ENCODE measurements around the gene ARHGEF11. TPM values are rescaled to one million over a fixed set of nuclear protein-coding genes. Genes with fewer than 3 reads are reported as not detected.

Gene ARHGEF11
- total and polyA plus RNA-seq, 2 donors (not counting 1 experiment from before 2014, with no cell fraction given): 1.0 to 4.6 TPM

- no peak overlapping the region for H3K27ac ChIP-seq (ENCODE audit: low read length in 2 of 2)
- no peak overlapping the region for H3K9ac ChIP-seq (ENCODE audit: low read length)
- no peaks in the 10 kb centered on the region for H3K36me3 ChIP-seq (replicated peaks in 1 of 2; ENCODE audit: control extremely low read depth in 1 of 2, control insufficient read depth in 1 of 2, extremely low read depth in 1 of 2, insufficient read depth in 2 of 2, low read length in 1 of 2)
- Mint-ChIP-seq H3K4me3 (no peak overlapping the region), H3K4me1 (no peaks in the 10 kb centered on the region), H3K27ac (no peak overlapping the region), H3K9me3 (ENCODE audit: insufficient read depth) (peaks cover 7% of the 10 kb centered on the region), H3K27me3 (peaks cover 45% of the 10 kb centered on the region)
- H4K20me1 ChIP-seq (ENCODE audit: control insufficient read depth, insufficient read depth, low read length, poor library complexity, severe bottlenecking): no peaks in the 10 kb centered on the region
- ATAC-seq (ENCODE audit: low read depth): no peak
- H3K4me2 ChIP-seq (replicated peaks; ENCODE audit: low read depth, low read length, poor library complexity, severe bottlenecking): no peak overlapping the region
- intact Hi-C loops (cut with micrococcal nuclease): no loop called here
- 100% methylated on average over 2 of the region's 2 CpGs for WGBS (ENCODE audit: insufficient coverage)
- H3K9me3 ChIP-seq (ENCODE audit: control extremely low read depth in 1 of 3, control insufficient read depth in 2 of 3, insufficient read depth in 1 of 3, low read length in 2 of 3): peaks cover 3 to 9% (median 4%) of the 10 kb centered on the region in 3 donors
- no peaks in the 10 kb centered on the region for H3K4me1 ChIP-seq (ENCODE audit: control insufficient read depth in 2 of 2, insufficient read depth in 2 of 2, low read length in 2 of 2)
- POLR2A ChIA-PET: no interaction called here
- CTCF ChIA-PET: no interaction called here
- H3K27me3 ChIP-seq (replicated peaks in 1 of 4; ENCODE audit: control extremely low read depth in 1 of 4, control insufficient read depth in 3 of 4, insufficient read depth in 4 of 4, low read length in 3 of 4): peaks cover 0 to 7% (median 0%) of the 10 kb centered on the region in 4 experiments
- no peak overlapping the region for H3K4me3 ChIP-seq (ENCODE audit: control extremely low read depth in 1 of 5, extremely low read depth in 1 of 5, insufficient read depth in 1 of 5, low read depth in 2 of 5, low read length in 4 of 5)
- TF ChIP-seq CTCF (IDR thresholded peaks at IDR 0.05): no peak
- TF ChIP-seq EZH2 (IDR thresholded peaks at IDR 0.05; ENCODE audit: borderline replicate concordance, insufficient read depth, low read depth, low read length, poor library complexity, severe bottlenecking): no peak
- H3K79me2 ChIP-seq (ENCODE audit: control insufficient read depth, insufficient read depth, low read length): no peaks in the 10 kb centered on the region
- no peak overlapping the region for H2AFZ ChIP-seq (ENCODE audit: insufficient read depth, low read depth, low read length, poor library complexity, severe bottlenecking)
- DNase-seq: no peak
These were observed 19.7 kb downstream of the ARHGEF11 start for GRCh38 chr1:157025856-157026255.

- intact Hi-C loops (cut with micrococcal nuclease): no loop called here
- POLR2A ChIA-PET: no interaction called here
These were observed 20.2 kb downstream of the ARHGEF11 start for GRCh38 chr1:157025385-157025784.

More at GRCh38 chr1:157025385-157025784, 20.2 kb downstream of the ARHGEF11 start:
- no peak overlapping the region for H3K27ac ChIP-seq (ENCODE audit: low read length in 2 of 2)
- no peak overlapping the region for H3K4me3 ChIP-seq (ENCODE audit: control extremely low read depth in 1 of 5, extremely low read depth in 1 of 5, insufficient read depth in 1 of 5, low read depth in 2 of 5, low read length in 4 of 5)
- H3K36me3 ChIP-seq (replicated peaks in 1 of 2; ENCODE audit: control extremely low read depth in 1 of 2, control insufficient read depth in 1 of 2, extremely low read depth in 1 of 2, insufficient read depth in 2 of 2, low read length in 1 of 2): no peaks in the 10 kb centered on the region
- no peaks in the 10 kb centered on the region for H4K20me1 ChIP-seq (ENCODE audit: control insufficient read depth, insufficient read depth, low read length, poor library complexity, severe bottlenecking)
- CTCF ChIA-PET: no interaction called here
- no peak for ATAC-seq (ENCODE audit: low read depth)
- no peak overlapping the region for H3K4me2 ChIP-seq (replicated peaks; ENCODE audit: low read depth, low read length, poor library complexity, severe bottlenecking)
- peaks cover 0 to 7% (median 0%) of the 10 kb centered on the region in 4 experiments for H3K27me3 ChIP-seq (replicated peaks in 1 of 4; ENCODE audit: control extremely low read depth in 1 of 4, control insufficient read depth in 3 of 4, insufficient read depth in 4 of 4, low read length in 3 of 4)
- no peak overlapping the region for H2AFZ ChIP-seq (ENCODE audit: insufficient read depth, low read depth, low read length, poor library complexity, severe bottlenecking)
- TF ChIP-seq CTCF (IDR thresholded peaks at IDR 0.05): no peak
- no peak for TF ChIP-seq EZH2 (IDR thresholded peaks at IDR 0.05; ENCODE audit: borderline replicate concordance, insufficient read depth, low read depth, low read length, poor library complexity, severe bottlenecking)
- no peak overlapping the region for H3K4me3 Mint-ChIP-seq
- H3K9ac ChIP-seq (ENCODE audit: low read length): no peak overlapping the region
- no peaks in the 10 kb centered on the region for H3K4me1 Mint-ChIP-seq
- no peaks in the 10 kb centered on the region for H3K4me1 ChIP-seq (ENCODE audit: control insufficient read depth in 2 of 2, insufficient read depth in 2 of 2, low read length in 2 of 2)
- H3K9me3 ChIP-seq (ENCODE audit: control extremely low read depth in 1 of 3, control insufficient read depth in 2 of 3, insufficient read depth in 1 of 3, low read length in 2 of 3): peaks cover 3 to 9% (median 4%) of the 10 kb centered on the region in 3 donors
- no peak overlapping the region for H3K27ac Mint-ChIP-seq
- WGBS (ENCODE audit: insufficient coverage): 100% methylated on average over 1 of the region's 3 CpGs
- H3K27me3 Mint-ChIP-seq: peaks cover 43% of the 10 kb centered on the region
- DNase-seq: no peak
- H3K79me2 ChIP-seq (ENCODE audit: control insufficient read depth, insufficient read depth, low read length): no peaks in the 10 kb centered on the region
- H3K9me3 Mint-ChIP-seq (ENCODE audit: insufficient read depth): peaks cover 9% of the 10 kb centered on the region

All from B cell (primary cell).